GM12878 (cell line): ENCODE results near the gene IMMP2L. TPM values are rescaled to one million over a fixed set of nuclear protein-coding genes. Genes with fewer than 3 reads are reported as not detected.

ENCODE experiments used
- ATF2 ChIP-seq: IDR thresholded peaks from 2 replicates; pipeline ENCODE4 v1.6.1; 2012; ENCODE audit warnings: low read length, inconsistent platforms
- CUX1 ChIP-seq: IDR thresholded peaks from 2 replicates; pipeline ENCODE4 v1.6.1; 2012; ENCODE audit warnings: improper control_type of control experiment, low read depth, low read length; ENCODE audit not compliant: insufficient replicate concordance
- FOXK2 ChIP-seq: fragments of 450-650 bp; IDR thresholded peaks from 2 replicates; pipeline ENCODE4 v1.6.1; 2017; ENCODE audit warnings: mild to moderate bottlenecking, moderate library complexity
- HDGF ChIP-seq: fragments of 450-650 bp; IDR thresholded peaks from 2 replicates; pipeline ENCODE4 v1.6.1; 2016; ENCODE audit warnings: antibody characterized with exemption
- KAT2A ChIP-seq: conservative IDR thresholded peaks from 2 replicates; pipeline ENCODE4 v1.6.1; 2011; ENCODE audit warnings: low read depth, low read length; ENCODE audit not compliant: control insufficient read depth
- NRF1 ChIP-seq: conservative IDR thresholded peaks from 2 replicates; pipeline ENCODE4 v1.6.1; 2011; ENCODE audit warnings: mild to moderate bottlenecking, low read depth, low read length, improper control_type of control experiment
- PKNOX1 ChIP-seq: fragments of 450-650 bp; IDR thresholded peaks from 2 replicates; pipeline ENCODE4 v1.6.1; 2016; ENCODE audit warnings: mild to moderate bottlenecking
- RAD21 ChIP-seq: IDR thresholded peaks from 2 replicates; pipeline ENCODE4 v1.6.1; 2011; ENCODE audit warnings: mild to moderate bottlenecking, low read depth, low read length, moderate library complexity; ENCODE audit not compliant: insufficient read depth
- SMAD1 ChIP-seq: fragments of 450-650 bp; IDR thresholded peaks from 2 replicates; pipeline ENCODE4 v1.6.1; 2018; ENCODE audit warnings: mild to moderate bottlenecking, low read depth; ENCODE audit not compliant: partially characterized antibody
- polyA plus RNA-seq, 11 experiments: library from polyadenylated mRNA; depleted of rRNA in 4 of 11; unstranded in 6 of 11; stranded (reverse) in 5 of 11; fragments of >200 nt; fragmentation: Nextera tagmentation in 4 of 11; fragmentation: Illumina TruSeq in 1 of 11; extraction: Ambion mirVana in 4 of 11; extraction: Trizol in 1 of 11; gene quantifications; 1 replicate in 1 of 11; 2 replicates in 10 of 11; pipeline versions ENCODE4 v1.2.1 to v1.2.3, GENCODE V29; 2011 to 2016; ENCODE audit warnings: inconsistent platforms in 2 of 11, missing spikeins in 2 of 11, low read depth in 1 of 11
- total RNA-seq, 4 experiments: library from RNA; depleted of rRNA in 3 of 4; stranded (reverse); fragments of >200 nt in 3 of 4; fragmentation: Illumina TruSeq in 1 of 4; extraction: Trizol in 1 of 4; gene quantifications; 2 replicates each; pipeline versions ENCODE4 v1.2.1 to v1.2.3, GENCODE V29; 2013 to 2021
- TF ChIP-seq, protein P1 (sequence below): fragments of 450-650 bp; IDR thresholded peaks from 2 replicates; pipeline ENCODE4 v1.6.1; 2017; ENCODE audit warnings: mild to moderate bottlenecking, moderate library complexity
- TF ChIP-seq, protein P2 (sequence below): fragments of 450-650 bp; IDR thresholded peaks from 2 replicates; pipeline ENCODE4 v1.6.1; 2017; ENCODE audit warnings: mild to moderate bottlenecking, moderate library complexity

The IMMP2L gene
- total and polyA plus RNA-seq, 10 of the 15 experiments (the other 5 are each of a cell fraction or from before 2014, with no cell fraction given), result 12.6 to 46.3 (median 19.6) TPM

GRCh38 chr7:111232249-111233084, 329.8 kb downstream of the IMMP2L start (continued):
- no peak for TF ChIP-seq FOXK2
- no peak for TF ChIP-seq CUX1
- no peak for TF ChIP-seq ATF2
- no peak for TF ChIP-seq PKNOX1
- TF ChIP-seq RAD21, result no peak
- TF ChIP-seq HDGF, result no peak
- TF ChIP-seq NRF1, result no peak
- no peak for TF ChIP-seq SMAD1
- TF ChIP-seq, protein P1, sequence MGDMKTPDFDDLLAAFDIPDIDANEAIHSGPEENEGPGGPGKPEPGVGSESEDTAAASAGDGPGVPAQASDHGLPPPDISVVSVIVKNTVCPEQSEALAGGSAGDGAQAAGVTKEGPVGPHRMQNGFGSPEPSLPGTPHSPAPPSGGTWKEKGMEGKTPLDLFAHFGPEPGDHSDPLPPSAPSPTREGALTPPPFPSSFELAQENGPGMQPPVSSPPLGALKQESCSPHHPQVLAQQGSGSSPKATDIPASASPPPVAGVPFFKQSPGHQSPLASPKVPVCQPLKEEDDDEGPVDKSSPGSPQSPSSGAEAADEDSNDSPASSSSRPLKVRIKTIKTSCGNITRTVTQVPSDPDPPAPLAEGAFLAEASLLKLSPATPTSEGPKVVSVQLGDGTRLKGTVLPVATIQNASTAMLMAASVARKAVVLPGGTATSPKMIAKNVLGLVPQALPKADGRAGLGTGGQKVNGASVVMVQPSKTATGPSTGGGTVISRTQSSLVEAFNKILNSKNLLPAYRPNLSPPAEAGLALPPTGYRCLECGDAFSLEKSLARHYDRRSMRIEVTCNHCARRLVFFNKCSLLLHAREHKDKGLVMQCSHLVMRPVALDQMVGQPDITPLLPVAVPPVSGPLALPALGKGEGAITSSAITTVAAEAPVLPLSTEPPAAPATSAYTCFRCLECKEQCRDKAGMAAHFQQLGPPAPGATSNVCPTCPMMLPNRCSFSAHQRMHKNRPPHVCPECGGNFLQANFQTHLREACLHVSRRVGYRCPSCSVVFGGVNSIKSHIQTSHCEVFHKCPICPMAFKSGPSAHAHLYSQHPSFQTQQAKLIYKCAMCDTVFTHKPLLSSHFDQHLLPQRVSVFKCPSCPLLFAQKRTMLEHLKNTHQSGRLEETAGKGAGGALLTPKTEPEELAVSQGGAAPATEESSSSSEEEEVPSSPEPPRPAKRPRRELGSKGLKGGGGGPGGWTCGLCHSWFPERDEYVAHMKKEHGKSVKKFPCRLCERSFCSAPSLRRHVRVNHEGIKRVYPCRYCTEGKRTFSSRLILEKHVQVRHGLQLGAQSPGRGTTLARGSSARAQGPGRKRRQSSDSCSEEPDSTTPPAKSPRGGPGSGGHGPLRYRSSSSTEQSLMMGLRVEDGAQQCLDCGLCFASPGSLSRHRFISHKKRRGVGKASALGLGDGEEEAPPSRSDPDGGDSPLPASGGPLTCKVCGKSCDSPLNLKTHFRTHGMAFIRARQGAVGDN, result no peak
- TF ChIP-seq KAT2A, result no peak
- TF ChIP-seq, protein P2, sequence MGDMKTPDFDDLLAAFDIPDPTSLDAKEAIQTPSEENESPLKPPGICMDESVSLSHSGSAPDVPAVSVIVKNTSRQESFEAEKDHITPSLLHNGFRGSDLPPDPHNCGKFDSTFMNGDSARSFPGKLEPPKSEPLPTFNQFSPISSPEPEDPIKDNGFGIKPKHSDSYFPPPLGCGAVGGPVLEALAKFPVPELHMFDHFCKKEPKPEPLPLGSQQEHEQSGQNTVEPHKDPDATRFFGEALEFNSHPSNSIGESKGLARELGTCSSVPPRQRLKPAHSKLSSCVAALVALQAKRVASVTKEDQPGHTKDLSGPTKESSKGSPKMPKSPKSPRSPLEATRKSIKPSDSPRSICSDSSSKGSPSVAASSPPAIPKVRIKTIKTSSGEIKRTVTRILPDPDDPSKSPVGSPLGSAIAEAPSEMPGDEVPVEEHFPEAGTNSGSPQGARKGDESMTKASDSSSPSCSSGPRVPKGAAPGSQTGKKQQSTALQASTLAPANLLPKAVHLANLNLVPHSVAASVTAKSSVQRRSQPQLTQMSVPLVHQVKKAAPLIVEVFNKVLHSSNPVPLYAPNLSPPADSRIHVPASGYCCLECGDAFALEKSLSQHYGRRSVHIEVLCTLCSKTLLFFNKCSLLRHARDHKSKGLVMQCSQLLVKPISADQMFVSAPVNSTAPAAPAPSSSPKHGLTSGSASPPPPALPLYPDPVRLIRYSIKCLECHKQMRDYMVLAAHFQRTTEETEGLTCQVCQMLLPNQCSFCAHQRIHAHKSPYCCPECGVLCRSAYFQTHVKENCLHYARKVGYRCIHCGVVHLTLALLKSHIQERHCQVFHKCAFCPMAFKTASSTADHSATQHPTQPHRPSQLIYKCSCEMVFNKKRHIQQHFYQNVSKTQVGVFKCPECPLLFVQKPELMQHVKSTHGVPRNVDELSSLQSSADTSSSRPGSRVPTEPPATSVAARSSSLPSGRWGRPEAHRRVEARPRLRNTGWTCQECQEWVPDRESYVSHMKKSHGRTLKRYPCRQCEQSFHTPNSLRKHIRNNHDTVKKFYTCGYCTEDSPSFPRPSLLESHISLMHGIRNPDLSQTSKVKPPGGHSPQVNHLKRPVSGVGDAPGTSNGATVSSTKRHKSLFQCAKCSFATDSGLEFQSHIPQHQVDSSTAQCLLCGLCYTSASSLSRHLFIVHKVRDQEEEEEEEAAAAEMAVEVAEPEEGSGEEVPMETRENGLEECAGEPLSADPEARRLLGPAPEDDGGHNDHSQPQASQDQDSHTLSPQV, result no peak
